ENCODE results near the gene WDR1. TPM values are rescaled to one million over a fixed set of nuclear protein-coding genes. Genes with fewer than 3 reads are reported as not detected.
"Not testable (repeated sequence)": the region's sequence is repeated elsewhere in the genome, so short reads cannot be mapped to it uniquely, and the experiment has no call there.

The WDR1 gene
- total RNA-seq, 1 donor from 2014 or later: 69.5 TPM

GRCh38 chr4:10131202-10131601 lies 14.6 kb upstream of the WDR1 start:
- DNase-seq (ENCODE audit: low spot score) (no peak), ATAC-seq (no peak)

DNA sequence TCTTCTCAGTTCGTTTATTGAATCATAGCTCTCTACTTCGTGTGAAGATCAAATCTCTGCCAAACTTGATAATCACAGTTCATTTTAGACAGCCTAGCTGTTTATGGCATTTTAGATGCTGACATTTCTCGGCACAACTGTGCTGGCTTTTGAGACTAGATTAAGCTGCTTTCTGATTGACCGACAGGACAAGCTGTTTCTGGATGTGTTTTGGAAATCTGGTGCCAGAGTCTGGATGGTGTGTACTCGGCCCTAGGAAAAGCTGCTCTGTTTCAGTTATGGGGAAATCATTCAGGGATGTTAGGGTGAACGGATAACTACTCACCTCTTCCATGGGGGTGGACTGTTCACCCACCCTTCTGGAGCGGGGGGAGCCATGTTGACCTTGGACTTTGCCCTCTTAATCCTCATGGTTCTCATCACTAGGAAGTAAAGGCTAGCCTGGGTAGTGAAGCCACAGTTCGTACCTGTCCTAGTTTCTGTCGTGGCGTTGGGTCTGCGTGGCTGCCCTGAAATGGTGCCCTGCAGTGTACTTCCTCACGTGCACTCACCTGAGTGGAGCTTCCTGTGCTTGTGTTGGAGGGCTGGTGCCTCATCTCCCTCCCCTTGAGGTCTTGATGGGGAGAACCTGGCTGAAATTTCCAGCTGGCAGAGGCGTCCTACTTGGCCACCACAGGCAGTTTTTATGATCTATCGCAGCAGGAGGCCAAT lies 13.7 kb upstream of the WDR1 start:
- ATAC-seq (peak; percentile 20), DNase-seq (ENCODE audit: low spot score) (no peak)

GRCh38 chr4:10129196-10130177 lies 12.9 kb upstream of the WDR1 start:
- ATAC-seq: peak; percentile 77
- DNase-seq (ENCODE audit: low spot score): no peak

GRCh38 chr4:10128761-10129160 lies 12.2 kb upstream of the WDR1 start:
- DNase-seq (ENCODE audit: low spot score) (no peak), ATAC-seq (no peak)

- not testable (repeated sequence) for DNase-seq (ENCODE audit: low spot score); ATAC-seq
Observed at GRCh38 chr4:10127531-10127930, 10.9 kb upstream of the WDR1 start.

- no peak for ATAC-seq
Observed at GRCh38 chr4:10124167-10124930, 7.8 kb upstream of the WDR1 start.

DNA sequence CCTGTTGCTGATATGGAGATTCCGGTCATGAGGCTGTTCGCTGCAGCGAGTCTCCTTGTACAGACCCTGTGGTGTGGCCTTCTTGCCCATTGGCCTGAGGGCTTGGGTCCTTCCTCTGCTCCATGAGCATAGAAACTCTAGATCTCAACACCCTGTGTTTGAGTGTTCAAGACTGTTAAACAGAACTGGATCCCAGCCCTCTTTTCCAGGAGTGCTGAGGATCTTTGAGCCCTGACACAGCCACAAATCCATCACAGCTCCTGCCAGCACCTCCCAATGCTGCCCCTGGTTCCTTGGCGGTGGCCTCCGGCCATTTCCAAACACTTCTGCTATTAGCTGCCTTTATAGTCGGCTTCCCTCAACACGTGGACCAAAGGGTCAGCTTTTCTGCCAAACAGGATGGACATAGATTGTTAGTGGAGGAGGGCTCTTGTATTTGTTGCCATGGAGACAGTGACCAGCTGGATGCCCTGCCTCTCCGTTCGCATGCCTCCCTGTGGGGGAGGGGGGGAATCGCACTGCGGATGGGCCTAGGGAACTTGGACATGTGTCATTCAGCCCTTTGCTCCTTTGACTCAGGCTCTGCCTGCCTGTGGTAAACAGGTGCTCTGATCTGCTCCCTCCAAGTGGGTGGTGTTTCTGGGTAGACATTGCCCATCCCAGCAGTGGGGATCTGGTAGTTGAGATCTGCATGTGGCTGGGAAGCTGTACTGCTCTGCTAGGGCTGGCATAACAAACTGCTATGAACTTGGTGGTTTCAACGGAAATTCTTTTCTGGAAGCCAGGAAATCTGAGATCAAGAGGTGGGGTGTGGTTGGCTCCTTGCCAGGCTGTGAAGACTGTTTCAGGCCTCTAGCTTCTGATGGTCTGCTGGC lies 6.9 kb upstream of the WDR1 start:
- DNase-seq (ENCODE audit: low spot score) (no peak), ATAC-seq (peak; percentile 35)

More at GRCh38 chr4:10124167-10124930, 7.8 kb upstream of the WDR1 start:
- DNase-seq (ENCODE audit: low spot score): no peak

- ATAC-seq (no peak), DNase-seq (ENCODE audit: low spot score) (no peak)
Observed at GRCh38 chr4:10122236-10122932, 5.8 kb upstream of the WDR1 start.

- ATAC-seq: peak; percentile 35
- DNase-seq (ENCODE audit: low spot score): peak; percentile 54
Observed at GRCh38 chr4:10121568-10122208, 5.1 kb upstream of the WDR1 start.

- ATAC-seq (peak; percentile 7), DNase-seq (ENCODE audit: low spot score) (no peak)
Observed at GRCh38 chr4:10120943-10121567, 4.5 kb upstream of the WDR1 start.

- no peak for ATAC-seq
- DNase-seq (ENCODE audit: low spot score): no peak
Observed at GRCh38 chr4:10119773-10120172, 3.2 kb upstream of the WDR1 start.

DNA sequence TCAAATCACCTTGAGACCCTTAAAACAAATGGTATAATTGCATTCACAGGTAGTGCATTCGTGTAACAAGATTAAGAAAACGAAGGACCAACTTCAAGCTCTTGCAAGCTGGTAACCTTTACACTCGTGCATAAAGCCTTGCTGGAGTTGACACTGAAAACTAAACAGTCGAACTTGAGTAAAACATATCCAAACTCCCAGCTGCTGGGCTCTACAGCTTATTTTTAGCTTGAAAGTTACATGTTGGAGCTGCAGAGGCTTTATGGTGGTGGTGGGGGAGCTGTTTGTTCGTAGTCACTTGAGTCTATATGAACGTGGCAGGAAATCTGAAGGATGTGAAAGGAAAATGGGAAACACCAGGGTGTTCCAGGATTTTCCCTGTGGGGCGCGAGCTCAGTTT lies 2.7 kb upstream of the WDR1 start:
- DNase-seq (ENCODE audit: low spot score) (no peak), ATAC-seq (no peak)

GRCh38 chr4:10118048-10119004 lies 1.7 kb upstream of the WDR1 start:
- DNase-seq (ENCODE audit: low spot score) (no peak), ATAC-seq (no peak)

DNA sequence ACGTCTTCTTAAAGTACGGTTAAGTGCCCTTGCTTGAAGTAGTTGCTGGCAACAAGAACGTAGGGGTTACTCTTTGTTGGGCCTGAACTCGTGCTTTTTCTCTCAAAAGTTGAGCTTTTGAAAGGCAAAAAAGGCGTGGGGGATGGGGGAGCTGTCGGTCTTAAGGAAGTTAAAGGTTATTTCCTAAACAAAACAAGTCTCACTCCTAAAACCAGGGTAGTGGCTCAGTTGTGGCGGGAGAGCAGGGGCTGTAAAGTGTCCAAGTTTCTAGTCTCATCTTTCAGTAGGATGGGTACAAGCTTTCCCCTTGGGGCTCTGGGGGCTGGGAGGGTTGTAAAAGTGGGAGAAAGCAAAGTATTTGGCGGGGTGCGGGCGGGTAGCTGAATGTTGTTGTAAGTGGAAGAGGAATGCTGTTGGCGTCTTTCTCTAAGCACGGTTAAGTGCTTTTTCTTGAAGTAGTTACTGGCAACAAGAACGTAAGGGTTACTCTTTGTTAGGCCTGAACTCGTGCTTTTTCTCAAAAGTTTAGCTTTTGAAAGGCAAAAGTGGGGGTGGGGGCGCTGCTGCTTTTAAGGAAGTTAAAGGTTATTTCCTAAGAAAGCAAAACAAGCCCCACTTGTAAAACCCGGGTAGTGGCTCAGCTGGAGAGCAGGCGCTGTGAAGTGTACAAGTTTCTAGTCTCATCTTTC lies 904 bp upstream of the WDR1 start:
- ATAC-seq: no peak
- DNase-seq (ENCODE audit: low spot score): no peak

- DNase-seq (ENCODE audit: low spot score) (peak; percentile 70), ATAC-seq (peak; percentile 69)
Observed at GRCh38 chr4:10115797-10116568, 616 bp downstream of the WDR1 start.

- DNase-seq (ENCODE audit: low spot score) (no peak), ATAC-seq (no peak)
Observed at GRCh38 chr4:10115271-10115796, 1.3 kb downstream of the WDR1 start.

Measured in left lobe of liver (tissue), 2 donors.